OCI-LY3 (cell line): ENCODE data around the gene SLC5A10.
A peak's percentile ranks its signal among the peaks of the same experiment; 100 is the strongest.
"Not testable (repeated sequence)": the region's sequence is repeated elsewhere in the genome, so short reads cannot be mapped to it uniquely, and the experiment has no call there.

Source experiments
- H2AFZ ChIP-seq: fragments of 200-600, 300-600 bp; shearing (Covaris generic); 2 replicates; pipeline ENCODE4 v1.6.0; 2014; ENCODE audit warnings: antibody characterized with exemption, low read depth, low read length
- H3K27ac ChIP-seq: fragments of 200-600, 300-600 bp; sonication (generic); 2 replicates; pipeline ENCODE4 v1.5.1; 2014; ENCODE audit warnings: mild to moderate bottlenecking, low read length, moderate library complexity, mixed read lengths
- H3K27me3 ChIP-seq: fragments of 200-600, 300-600 bp; sonication (generic); 2 replicates; pipeline ENCODE4 v1.6.1; 2014; ENCODE audit warnings: low read depth, low read length, mixed read lengths
- H3K36me3 ChIP-seq: fragments of 200-600, 300-600 bp; sonication (generic); replicated peaks from 2 replicates; pipeline ENCODE3; 2014; ENCODE audit warnings: low read depth, low read length, mixed read lengths
- H3K4me1 ChIP-seq: fragments of 300-600, 200-600 bp; sonication (generic); 2 replicates; pipeline ENCODE4 v1.6.1; 2014; ENCODE audit warnings: low read length, mixed read lengths
- H3K4me2 ChIP-seq: fragments of 200-600, 300-600 bp; sonication (generic); 2 replicates; pipeline ENCODE4 v1.6.1; 2014; ENCODE audit warnings: low read length, mixed read lengths
- H3K4me3 ChIP-seq: fragments of 300-600, 200-600 bp; sonication (generic); 2 replicates; pipeline ENCODE4 v1.5.1; 2014; ENCODE audit warnings: antibody characterized with exemption, mild to moderate bottlenecking, low read length, moderate library complexity
- H3K79me2 ChIP-seq: fragments of 300-600, 200-600 bp; shearing (Covaris generic); 2 replicates; pipeline ENCODE4 v1.6.1; 2014; ENCODE audit warnings: mild to moderate bottlenecking, low read length, mixed read lengths
- H3K9ac ChIP-seq: fragments of 300-600, 200-600 bp; shearing (Covaris generic); 2 replicates; pipeline ENCODE4 v1.6.0; 2014; ENCODE audit warnings: mild to moderate bottlenecking, low read length, moderate library complexity
- H3K9me3 ChIP-seq: fragments of 200-600, 300-600 bp; shearing (Covaris generic); 2 replicates; pipeline ENCODE4 v1.6.1; 2014; ENCODE audit warnings: low read length, mixed read lengths; ENCODE audit not compliant: insufficient read depth
- H4K20me1 ChIP-seq: fragments of 200-600, 300-600 bp; sonication (generic); 2 replicates; pipeline ENCODE4 v1.6.1; 2016; ENCODE audit warnings: low read length, mixed read lengths; ENCODE audit not compliant: insufficient read depth
- TF ChIP-seq, protein P1 (sequence below): fragments of 200-600, 300-600 bp; sonication (generic); IDR thresholded peaks from 2 replicates; pipeline ENCODE4 v1.5.1; 2014; ENCODE audit warnings: antibody characterized with exemption, low read length, low read depth

SLC5A10 gene

GRCh38 chr17:19030771-19031449, 78.9 kb downstream of the SLC5A10 start:
- H3K79me2 ChIP-seq, result not testable (repeated sequence)

DNA sequence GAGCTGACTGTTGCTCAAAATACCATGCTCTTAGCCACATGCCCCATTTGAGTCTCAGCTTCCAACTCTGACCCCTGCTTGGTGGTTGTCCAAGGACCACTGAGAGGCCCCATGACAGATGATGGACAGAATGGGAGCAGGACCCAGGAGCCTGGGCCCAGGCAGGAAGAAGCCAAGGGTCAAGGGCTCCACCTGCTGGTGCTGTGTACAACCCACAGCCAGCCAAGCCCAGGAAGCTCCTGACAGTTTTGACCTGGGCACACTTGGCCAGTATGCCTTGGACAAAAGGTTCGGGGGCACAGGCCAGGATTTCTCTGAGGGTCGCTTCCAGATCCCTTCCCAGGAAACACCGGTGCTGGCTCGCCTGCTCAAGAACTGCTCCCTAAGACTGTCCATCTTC, 79.8 kb downstream of the SLC5A10 start:
- H3K79me2 ChIP-seq, H3K27ac ChIP-seq, H3K9me3 ChIP-seq, H4K20me1 ChIP-seq, H3K4me1 ChIP-seq, H3K9ac ChIP-seq, H2AFZ ChIP-seq, H3K4me3 ChIP-seq, H3K36me3 ChIP-seq, H3K27me3 ChIP-seq: not testable (repeated sequence)
- TF ChIP-seq, protein P1, sequence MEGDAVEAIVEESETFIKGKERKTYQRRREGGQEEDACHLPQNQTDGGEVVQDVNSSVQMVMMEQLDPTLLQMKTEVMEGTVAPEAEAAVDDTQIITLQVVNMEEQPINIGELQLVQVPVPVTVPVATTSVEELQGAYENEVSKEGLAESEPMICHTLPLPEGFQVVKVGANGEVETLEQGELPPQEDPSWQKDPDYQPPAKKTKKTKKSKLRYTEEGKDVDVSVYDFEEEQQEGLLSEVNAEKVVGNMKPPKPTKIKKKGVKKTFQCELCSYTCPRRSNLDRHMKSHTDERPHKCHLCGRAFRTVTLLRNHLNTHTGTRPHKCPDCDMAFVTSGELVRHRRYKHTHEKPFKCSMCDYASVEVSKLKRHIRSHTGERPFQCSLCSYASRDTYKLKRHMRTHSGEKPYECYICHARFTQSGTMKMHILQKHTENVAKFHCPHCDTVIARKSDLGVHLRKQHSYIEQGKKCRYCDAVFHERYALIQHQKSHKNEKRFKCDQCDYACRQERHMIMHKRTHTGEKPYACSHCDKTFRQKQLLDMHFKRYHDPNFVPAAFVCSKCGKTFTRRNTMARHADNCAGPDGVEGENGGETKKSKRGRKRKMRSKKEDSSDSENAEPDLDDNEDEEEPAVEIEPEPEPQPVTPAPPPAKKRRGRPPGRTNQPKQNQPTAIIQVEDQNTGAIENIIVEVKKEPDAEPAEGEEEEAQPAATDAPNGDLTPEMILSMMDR, result 0 out of 2 replicates have a peak, but pooled peaks have one; percentile 5
- peak overlapping the region; percentile 39; the same call in 1 of the 2 replicates for H3K4me2 ChIP-seq

More at GRCh38 chr17:19030771-19031449, 78.9 kb downstream of the SLC5A10 start:
- not testable (repeated sequence) for H3K27me3 ChIP-seq, H3K4me2 ChIP-seq, H3K9me3 ChIP-seq, H3K4me3 ChIP-seq, H3K36me3 ChIP-seq, H2AFZ ChIP-seq, H3K4me1 ChIP-seq, H3K9ac ChIP-seq, H4K20me1 ChIP-seq, H3K27ac ChIP-seq

DNA sequence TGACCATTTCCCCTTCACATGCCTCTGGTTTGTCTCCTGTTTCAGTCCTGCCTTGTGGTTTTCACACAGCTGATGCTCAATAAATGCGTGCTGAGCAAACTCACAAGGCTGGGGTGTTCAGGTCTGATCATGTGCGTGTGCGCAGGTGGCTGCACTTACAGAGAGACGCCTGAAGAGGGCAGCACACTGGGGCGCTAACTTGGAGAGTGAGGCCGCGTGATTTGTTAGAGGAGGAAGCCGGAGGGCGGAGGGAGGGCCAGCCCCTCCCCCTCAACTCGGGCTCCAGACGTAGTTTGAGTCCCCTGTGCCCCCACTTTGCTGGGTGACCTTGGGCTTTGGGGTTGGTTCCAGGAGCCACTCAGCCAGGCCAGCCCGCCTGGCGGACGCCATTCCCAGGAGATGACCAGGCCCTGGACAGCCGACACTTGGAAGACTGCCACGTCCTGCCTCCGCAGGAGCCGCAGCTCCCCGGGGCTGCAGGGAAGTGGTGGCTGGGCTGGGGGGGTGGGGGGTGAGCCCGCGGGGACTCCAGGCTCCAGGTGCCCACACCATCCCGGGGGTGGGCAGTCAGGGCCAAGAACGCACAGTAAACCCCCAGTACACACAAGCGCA, 80.5 kb downstream of the SLC5A10 start:
- H3K4me2 ChIP-seq, H2AFZ ChIP-seq, H3K27me3 ChIP-seq, H4K20me1 ChIP-seq, H3K27ac ChIP-seq, H3K79me2 ChIP-seq, H3K4me3 ChIP-seq, H3K36me3 ChIP-seq, H3K4me1 ChIP-seq, H3K9me3 ChIP-seq, H3K9ac ChIP-seq: not testable (repeated sequence)

GRCh38 chr17:19036186-19036585, 84.2 kb downstream of the SLC5A10 start:
- H3K4me2 ChIP-seq, H3K9me3 ChIP-seq, H3K4me1 ChIP-seq, H3K27me3 ChIP-seq, H3K9ac ChIP-seq, H4K20me1 ChIP-seq, H3K79me2 ChIP-seq, H2AFZ ChIP-seq, H3K4me3 ChIP-seq, H3K36me3 ChIP-seq, H3K27ac ChIP-seq: not testable (repeated sequence)

- not testable (repeated sequence) for H3K4me1 ChIP-seq, H3K9ac ChIP-seq, H2AFZ ChIP-seq, H3K36me3 ChIP-seq, H3K4me3 ChIP-seq, H3K27ac ChIP-seq, H3K27me3 ChIP-seq, H3K79me2 ChIP-seq, H4K20me1 ChIP-seq, H3K4me2 ChIP-seq, H3K9me3 ChIP-seq
Measured at GRCh38 chr17:19037547-19037946, 85.6 kb downstream of the SLC5A10 start.

- H3K4me3 ChIP-seq, H3K79me2 ChIP-seq, H3K27me3 ChIP-seq, H3K9ac ChIP-seq, H3K4me2 ChIP-seq, H4K20me1 ChIP-seq, H3K36me3 ChIP-seq, H2AFZ ChIP-seq, H3K27ac ChIP-seq, H3K9me3 ChIP-seq, H3K4me1 ChIP-seq: not testable (repeated sequence)
Measured at GRCh38 chr17:19038007-19038406, 86.0 kb downstream of the SLC5A10 start.

GRCh38 chr17:19038730-19039129, 86.8 kb downstream of the SLC5A10 start:
- not testable (repeated sequence) for H3K4me3 ChIP-seq, H3K36me3 ChIP-seq, H3K9me3 ChIP-seq, H4K20me1 ChIP-seq, H3K9ac ChIP-seq, H3K79me2 ChIP-seq, H2AFZ ChIP-seq, H3K27me3 ChIP-seq, H3K4me1 ChIP-seq, H3K27ac ChIP-seq, H3K4me2 ChIP-seq

DNA sequence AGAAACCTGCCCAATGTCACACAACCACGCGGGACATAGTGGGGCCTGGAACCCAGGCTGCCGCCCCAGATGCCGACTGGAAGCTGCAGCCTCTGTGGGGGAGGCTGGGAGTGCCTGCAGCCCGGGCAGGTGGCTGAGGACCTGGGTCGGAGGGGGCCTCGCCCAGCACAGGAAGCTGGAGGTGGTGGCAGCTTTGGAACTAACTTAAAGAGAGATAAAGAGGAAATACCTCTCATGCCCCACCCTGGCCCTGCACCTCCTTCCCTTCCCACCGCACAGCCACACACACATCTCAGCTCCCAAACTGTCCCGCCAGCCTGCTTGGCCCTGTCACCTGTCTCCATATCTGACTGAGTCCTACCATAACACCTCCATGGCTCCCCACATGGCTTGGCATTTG, 88.4 kb downstream of the SLC5A10 start:
- not testable (repeated sequence) for H3K4me1 ChIP-seq, H3K36me3 ChIP-seq, H3K79me2 ChIP-seq, H2AFZ ChIP-seq, H3K4me2 ChIP-seq, H3K27me3 ChIP-seq, H3K9ac ChIP-seq, H3K27ac ChIP-seq, H4K20me1 ChIP-seq, H3K9me3 ChIP-seq, H3K4me3 ChIP-seq

DNA sequence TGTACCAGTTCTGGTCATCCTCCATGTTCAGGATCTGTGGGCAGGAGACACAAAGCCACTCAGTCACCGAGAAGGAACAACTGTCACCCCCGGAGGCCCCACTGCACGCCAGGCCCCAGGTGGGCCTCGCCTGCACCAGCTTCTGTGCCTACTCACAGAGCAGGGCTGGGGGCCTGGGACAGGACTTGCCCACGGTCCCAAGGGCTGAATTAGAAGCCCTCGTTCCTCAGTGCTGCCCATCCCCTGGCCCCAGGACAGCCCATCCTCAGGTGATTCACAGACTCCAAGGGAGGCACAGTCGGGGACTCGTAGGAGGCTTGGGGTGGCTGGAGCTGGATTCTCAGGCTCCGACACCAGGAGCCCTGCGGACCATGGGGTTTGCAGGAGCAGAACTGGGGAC, 89.9 kb downstream of the SLC5A10 start:
- not testable (repeated sequence) for H3K27ac ChIP-seq, H3K79me2 ChIP-seq, H3K4me2 ChIP-seq, H2AFZ ChIP-seq, H3K4me3 ChIP-seq, H3K9ac ChIP-seq, H3K36me3 ChIP-seq, H3K27me3 ChIP-seq, H3K4me1 ChIP-seq, H3K9me3 ChIP-seq, H4K20me1 ChIP-seq
